Activated CD4-positive, alpha-beta T cell treated with anti-CD3 and anti-CD28 coated beads, Interleukin-2, amount 10 ng/mL, durations not matched to agents 7 days and 5 days (primary cell): ENCODE data around the gene TUBA1A. TPM values are rescaled to one million over a fixed set of nuclear protein-coding genes. Genes with fewer than 3 reads are reported as not detected.
"Not testable (repeated sequence)": the region's sequence is repeated elsewhere in the genome, so short reads cannot be mapped to it uniquely, and the experiment has no call there.

Source experiments
- CTCF ChIA-PET: fragments of 350-600 bp; sonication (Branson Sonifier 250); formaldehyde crosslinking; loops from one replicate; lab custom pipeline; 2021; ENCODE audit warnings: antibody characterized with exemption; lab: Charles Lee
- POLR2A ChIA-PET: fragments of 350-600 bp; sonication (Branson Sonifier 250); formaldehyde crosslinking; loops from one replicate; lab custom pipeline; 2021; ENCODE audit warnings: antibody characterized with exemption; lab: Charles Lee
- DNase-seq: peaks from one replicate; pipeline ENCODE4 v3.0.0-alpha.2; 2020
- H3K27ac Mint-ChIP-seq: one replicate; pipeline ENCODE4 v1.8.0; 2021; ENCODE audit warnings: mild to moderate bottlenecking, moderate library complexity, mixed read lengths
- H3K27me3 Mint-ChIP-seq: one replicate; pipeline ENCODE4 v1.8.0; 2021; ENCODE audit warnings: mixed read lengths
- H3K36me3 Mint-ChIP-seq: one replicate; pipeline ENCODE4 v1.8.0; 2021; ENCODE audit warnings: low read depth, mixed read lengths
- H3K4me1 Mint-ChIP-seq: one replicate; pipeline ENCODE4 v1.8.0; 2021; ENCODE audit warnings: mixed read lengths
- H3K4me3 Mint-ChIP-seq: one replicate; pipeline ENCODE4 v1.8.0; 2021; ENCODE audit warnings: mild to moderate bottlenecking, moderate library complexity, mixed read lengths
- H3K9me3 Mint-ChIP-seq: one replicate; pipeline ENCODE4 v1.8.0; 2021; ENCODE audit warnings: mixed read lengths
- total RNA-seq, 2 experiments: library from RNA; stranded (reverse); gene quantifications; one replicate each; pipeline ENCODE4 v1.2.3, GENCODE V29; 2021

TUBA1A gene
- total RNA-seq, 2 experiments from 2014 or later = 94.8 to 109 TPM

- Mint-ChIP-seq H3K27ac (peak overlapping the region; percentile 3), H3K36me3 (peaks cover 30% of the 10 kb centered on the region), H3K4me1 (peaks cover 19% of the 10 kb centered on the region)
- CTCF ChIA-PET = interaction anchor here (0.9 to 1.0 kb wide), 2 partner anchors 27 to 53 kb away, joined by 3 read pairs; no protein-coding TSS in a partner anchor
- POLR2A ChIA-PET, H3K27me3 Mint-ChIP-seq, H3K9me3 Mint-ChIP-seq, DNase-seq, H3K4me3 Mint-ChIP-seq: not testable (repeated sequence)
Measured at GRCh38 chr12:49183214-49183950, 5.5 kb downstream of the TUBA1A start.

DNA sequence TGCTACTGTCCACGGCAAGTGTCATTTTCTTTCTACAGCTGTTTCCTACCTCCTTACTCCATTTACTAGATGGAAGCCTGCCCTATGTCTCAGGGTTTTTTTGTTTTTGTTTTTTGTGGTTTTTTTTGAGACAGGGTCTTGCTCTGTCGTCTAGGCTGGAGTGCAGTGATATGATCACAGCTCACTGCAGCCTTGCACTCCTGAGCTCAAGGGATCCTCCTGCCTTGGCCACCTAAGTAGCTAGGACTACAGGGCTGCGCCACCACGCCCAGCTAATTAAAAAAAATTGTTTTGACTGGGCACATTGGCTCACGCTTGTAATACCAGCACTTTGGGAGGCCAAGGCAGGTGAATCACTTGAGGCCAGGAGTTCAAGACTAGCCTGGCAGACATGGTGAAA, 14.7 kb downstream of the TUBA1A start:
- CTCF ChIA-PET = interaction anchor here (0.6 to 1.0 kb wide), 2 partner anchors 14 to 175 kb away, joined by 3 read pairs; partner anchors contain the start of genes DDN and TUBA1A
- H3K27ac Mint-ChIP-seq = no peak overlapping the region
- no peaks in the 10 kb centered on the region for H3K4me1 Mint-ChIP-seq
- no peaks in the 10 kb centered on the region for H3K9me3 Mint-ChIP-seq
- peaks cover 2% of the 10 kb centered on the region for H3K36me3 Mint-ChIP-seq
- POLR2A ChIA-PET = no interaction called here
- H3K4me3 Mint-ChIP-seq = no peak overlapping the region
- DNase-seq = no peak
- H3K27me3 Mint-ChIP-seq = peaks cover 6% of the 10 kb centered on the region

DNA sequence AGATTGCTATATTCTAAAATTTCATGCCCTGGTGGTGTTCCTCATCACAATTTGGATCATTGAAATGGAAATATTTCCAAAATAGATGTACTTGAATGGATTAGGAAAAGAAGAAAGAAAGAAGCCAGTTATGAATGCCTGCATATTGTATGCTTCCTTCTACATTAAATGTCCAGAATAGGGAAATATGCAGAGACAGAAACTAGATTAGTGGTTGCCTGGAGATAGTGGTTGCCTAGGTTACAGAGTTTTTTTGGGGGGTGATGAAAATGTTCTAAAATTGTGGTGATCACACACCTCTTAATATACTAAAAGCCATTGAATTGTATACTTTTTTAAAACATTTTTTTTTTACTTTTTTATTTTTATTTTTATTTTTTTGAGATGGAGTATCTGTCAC, 18.0 kb downstream of the TUBA1A start:
- no peak for DNase-seq
- H3K36me3 Mint-ChIP-seq = no peaks in the 10 kb centered on the region
- H3K27me3 Mint-ChIP-seq = peaks cover 6% of the 10 kb centered on the region
- H3K4me1 Mint-ChIP-seq = no peaks in the 10 kb centered on the region
- POLR2A ChIA-PET = no interaction called here
- no peaks in the 10 kb centered on the region for H3K9me3 Mint-ChIP-seq
- no peak overlapping the region for H3K27ac Mint-ChIP-seq
- CTCF ChIA-PET = interaction anchor here (1.0 kb wide), 1 partner anchor 66 kb away, joined by 3 read pairs; no protein-coding TSS in a partner anchor
- no peak overlapping the region for H3K4me3 Mint-ChIP-seq

GRCh38 chr12:49165114-49165513, 23.8 kb downstream of the TUBA1A start:
- Mint-ChIP-seq H3K4me1 (peaks cover 4% of the 10 kb centered on the region), H3K27me3 (peaks cover 1% of the 10 kb centered on the region), H3K9me3 (no peaks in the 10 kb centered on the region), H3K36me3 (no peaks in the 10 kb centered on the region), H3K27ac (no peak overlapping the region), H3K4me3 (no peak overlapping the region)
- no peak for DNase-seq
- POLR2A ChIA-PET = no interaction called here
- CTCF ChIA-PET = interaction anchor here (0.6 kb wide), 1 partner anchor 70 kb away, joined by 4 read pairs; no protein-coding TSS in a partner anchor

- CTCF ChIA-PET = interaction anchor here (1.3 kb wide), 1 partner anchor 32 kb away, joined by 3 read pairs; no protein-coding TSS in a partner anchor
- H3K36me3 Mint-ChIP-seq = not testable (repeated sequence)
Measured at GRCh38 chr12:49161901-49162300, 27.0 kb downstream of the TUBA1A start.

GRCh38 chr12:49161092-49161795, 27.6 kb downstream of the TUBA1A start:
- H3K4me1 Mint-ChIP-seq = peaks cover 5% of the 10 kb centered on the region
- ChIA-PET POLR2A (no interaction called here), CTCF (no interaction called here)
- no peaks in the 10 kb centered on the region for H3K36me3 Mint-ChIP-seq
- no peak overlapping the region for H3K27ac Mint-ChIP-seq
- H3K27me3 Mint-ChIP-seq = no peaks in the 10 kb centered on the region
- H3K9me3 Mint-ChIP-seq = no peaks in the 10 kb centered on the region
- no peak overlapping the region for H3K4me3 Mint-ChIP-seq
- DNase-seq = no peak

More at GRCh38 chr12:49161901-49162300, 27.0 kb downstream of the TUBA1A start:
- H3K27me3 Mint-ChIP-seq, H3K4me3 Mint-ChIP-seq, H3K27ac Mint-ChIP-seq, DNase-seq, H3K4me1 Mint-ChIP-seq, POLR2A ChIA-PET, H3K9me3 Mint-ChIP-seq: not testable (repeated sequence)

DNA sequence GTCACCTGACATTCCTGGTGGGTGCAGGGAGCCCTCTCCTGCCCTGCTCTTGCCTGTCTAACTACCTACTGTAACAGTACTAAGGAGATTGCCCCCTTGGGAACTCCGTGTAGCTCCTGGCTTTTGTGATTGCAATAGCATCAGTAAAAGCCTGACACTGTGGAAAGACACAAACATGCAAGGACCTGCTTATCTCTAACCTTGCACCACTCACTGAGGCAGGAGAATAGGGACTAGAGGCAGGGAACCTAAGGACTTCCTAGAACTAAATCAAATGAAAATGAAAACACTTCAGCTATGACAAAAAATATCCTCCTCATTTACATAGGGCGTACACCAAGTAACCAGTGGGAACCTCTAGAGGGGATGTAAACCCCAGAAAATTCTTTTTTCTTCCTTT, 28.5 kb downstream of the TUBA1A start:
- Mint-ChIP-seq H3K9me3 (no peaks in the 10 kb centered on the region), H3K27me3 (no peaks in the 10 kb centered on the region), H3K4me1 (peaks cover 5% of the 10 kb centered on the region), H3K4me3 (no peak overlapping the region), H3K36me3 (no peaks in the 10 kb centered on the region), H3K27ac (peak overlapping the region; percentile 25)
- ChIA-PET POLR2A (no interaction called here), CTCF (no interaction called here)
- DNase-seq = no peak

DNA sequence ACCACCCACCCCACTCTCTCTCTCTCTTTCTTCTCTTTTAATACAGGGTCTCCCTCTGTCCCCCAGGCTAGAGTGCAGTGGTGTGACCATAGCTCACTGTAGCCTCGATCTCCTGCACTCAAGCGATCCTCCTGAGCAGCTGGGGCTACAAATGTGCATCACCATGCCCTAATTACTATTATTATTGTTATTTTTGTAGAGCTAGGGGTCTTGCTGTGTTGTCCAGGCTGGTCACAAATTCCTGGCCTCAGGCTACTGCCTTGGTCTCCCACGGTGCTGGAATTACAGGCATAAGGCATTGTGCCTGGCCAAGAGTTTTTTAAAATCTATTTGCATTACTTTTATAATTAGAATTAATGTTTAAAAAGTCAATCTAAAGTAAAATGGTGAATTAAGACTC, 34.7 kb downstream of the TUBA1A start:
- Mint-ChIP-seq H3K36me3 (peaks cover 3% of the 10 kb centered on the region), H3K27me3 (no peaks in the 10 kb centered on the region), H3K4me1 (peaks cover 10% of the 10 kb centered on the region), H3K4me3 (no peak overlapping the region), H3K27ac (no peak overlapping the region), H3K9me3 (no peaks in the 10 kb centered on the region)
- ChIA-PET CTCF (interaction anchor here (0.6 kb wide), 1 partner anchor 34 kb away, joined by 3 read pairs; no protein-coding TSS in a partner anchor), POLR2A (no interaction called here)
- no peak for DNase-seq

DNA sequence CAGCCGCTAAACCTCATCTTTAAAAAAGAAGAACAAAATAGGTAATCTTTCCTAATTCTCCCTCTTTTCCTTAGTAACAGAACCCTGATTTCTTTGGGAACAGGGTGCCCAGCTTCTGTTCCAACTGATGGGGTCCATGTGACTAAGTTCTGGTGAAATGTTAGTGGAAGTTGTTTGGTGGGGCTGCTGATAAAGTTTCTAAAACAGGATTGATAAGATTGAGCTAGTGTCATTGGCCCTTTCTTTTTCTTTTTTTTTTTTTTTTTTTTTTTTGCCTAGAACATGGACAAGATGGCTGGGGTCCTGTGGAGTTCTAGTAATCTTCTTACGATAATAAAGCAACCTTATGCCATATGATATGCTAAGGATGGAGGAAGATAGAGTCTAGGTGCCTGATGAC, 41.5 kb downstream of the TUBA1A start:
- Mint-ChIP-seq H3K36me3 (peaks cover 9% of the 10 kb centered on the region), H3K4me3 (no peak overlapping the region), H3K9me3 (no peaks in the 10 kb centered on the region), H3K27me3 (no peaks in the 10 kb centered on the region), H3K4me1 (peaks cover 8% of the 10 kb centered on the region), H3K27ac (no peak overlapping the region)
- ChIA-PET CTCF (interaction anchor here (1.1 kb wide), 1 partner anchor 36 kb away, joined by 3 read pairs; no protein-coding TSS in a partner anchor), POLR2A (interaction anchor here (1.0 kb wide), 1 partner anchor 41 kb away, joined by 4 read pairs; no protein-coding TSS in a partner anchor)
- DNase-seq = no peak

GRCh38 chr12:49146406-49146805, 42.5 kb downstream of the TUBA1A start:
- CTCF ChIA-PET = interaction anchor here (0.8 to 1.8 kb wide), 5 partner anchors 13 to 328 kb away, joined by 3 to 10 read pairs (median 3); partner anchors contain the start of gene CACNB3
- DNase-seq = no peak
- H3K36me3 Mint-ChIP-seq = peaks cover 9% of the 10 kb centered on the region

GRCh38 chr12:49144384-49144783, 44.5 kb downstream of the TUBA1A start:
- ChIA-PET CTCF (interaction anchor here (0.6 to 1.2 kb wide), 6 partner anchors 13 to 97 kb away, joined by 3 to 6 read pairs (median 4); no protein-coding TSS in a partner anchor), POLR2A (interaction anchor here (0.6 kb wide), 1 partner anchor 19 kb away, joined by 3 read pairs; no protein-coding TSS in a partner anchor)
- no peak overlapping the region for H3K27ac Mint-ChIP-seq
- H3K4me3 Mint-ChIP-seq = no peak overlapping the region
- H3K4me1 Mint-ChIP-seq = no peaks in the 10 kb centered on the region
- H3K9me3 Mint-ChIP-seq = no peaks in the 10 kb centered on the region
- H3K27me3 Mint-ChIP-seq = no peaks in the 10 kb centered on the region
- H3K36me3 Mint-ChIP-seq = peaks cover 5% of the 10 kb centered on the region
- no peak for DNase-seq

More at GRCh38 chr12:49146406-49146805, 42.5 kb downstream of the TUBA1A start:
- Mint-ChIP-seq H3K4me1 (peaks cover 8% of the 10 kb centered on the region), H3K4me3 (no peak overlapping the region), H3K27me3 (no peaks in the 10 kb centered on the region), H3K27ac (no peak overlapping the region), H3K9me3 (no peaks in the 10 kb centered on the region)
- POLR2A ChIA-PET = interaction anchor here (1.0 kb wide), 1 partner anchor 42 kb away, joined by 4 read pairs; no protein-coding TSS in a partner anchor

DNA sequence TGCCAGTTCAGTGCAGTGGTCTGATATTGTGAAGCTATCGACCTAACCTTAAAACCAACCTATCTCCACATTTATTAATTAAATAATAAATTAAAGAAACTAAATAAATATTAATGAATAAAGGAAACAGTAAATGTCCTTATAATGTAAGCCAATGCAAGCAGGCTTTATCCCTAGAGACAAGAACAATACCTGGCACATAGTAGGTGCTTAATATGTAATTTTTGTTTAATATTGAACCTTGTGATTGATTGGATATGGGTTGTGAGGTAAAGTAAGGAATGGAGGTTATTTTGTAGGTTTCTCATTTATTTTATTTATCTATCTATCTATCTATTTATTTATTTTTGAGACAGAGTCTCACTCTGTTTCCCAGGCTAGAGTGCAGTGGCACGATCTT, 49.9 kb downstream of the TUBA1A start:
- H3K27me3 Mint-ChIP-seq = no peaks in the 10 kb centered on the region
- POLR2A ChIA-PET = no interaction called here
- no peak overlapping the region for H3K4me3 Mint-ChIP-seq
- no peaks in the 10 kb centered on the region for H3K9me3 Mint-ChIP-seq
- H3K27ac Mint-ChIP-seq = no peak overlapping the region
- peaks cover 4% of the 10 kb centered on the region for H3K4me1 Mint-ChIP-seq
- CTCF ChIA-PET = interaction anchor here (0.9 to 1.5 kb wide), 2 partner anchors 8 to 95 kb away, joined by 3 to 6 read pairs; partner anchors contain the start of gene TUBA1B
- H3K36me3 Mint-ChIP-seq = no peaks in the 10 kb centered on the region
- DNase-seq = no peak
